K562 (cell line): ENCODE measurements around the gene WFDC1. TPM values are rescaled to one million over a fixed set of nuclear protein-coding genes. Genes with fewer than 3 reads are reported as not detected.

ENCODE experiments used
- ARHGAP35 ChIP-seq: fragments of 450-650 bp; IDR thresholded peaks from 2 replicates; pipeline ENCODE4 v1.6.1; 2018; ENCODE audit not compliant: partially characterized antibody
- BRD9 ChIP-seq: fragments of 450-650 bp; IDR thresholded peaks from 2 replicates; pipeline ENCODE4 v1.6.1; 2018; ENCODE audit warnings: low read depth; ENCODE audit not compliant: partially characterized antibody
- GTF2A2 ChIP-seq: IDR thresholded peaks from 2 replicates; pipeline ENCODE4 v1.6.1; 2016; ENCODE audit warnings: mild to moderate bottlenecking, missing genetic modification characterization, missing compliant biosample characterization
- HCFC1 ChIP-seq: IDR thresholded peaks from 2 replicates; pipeline ENCODE4 v1.6.1; 2012; ENCODE audit warnings: low read depth, low read length, improper control_type of control experiment
- HOMEZ ChIP-seq: fragments of 250-450 bp; sonication (Bioruptor Pico); IDR thresholded peaks from 2 replicates; pipeline ENCODE4 v1.4.0; 2020; ENCODE audit warnings: mild to moderate bottlenecking, moderate library complexity
- NFYB ChIP-seq: IDR thresholded peaks from 2 replicates; pipeline ENCODE4 v1.6.1; 2011; ENCODE audit warnings: mild to moderate bottlenecking, moderate library complexity; ENCODE audit not compliant: insufficient read length; ENCODE audit errors: extremely low read depth
- NR2C2 ChIP-seq, 2 experiments: fragments of 200-800 bp in 1 of 2; sonication (Bioruptor generic) in 1 of 2; sonication (generic) in 1 of 2; formaldehyde crosslinking in 1 of 2; IDR thresholded peaks; 2 replicates each; pipeline versions ENCODE4 v1.6.1 to v1.8.0; 2016 to 2022; ENCODE audit warnings: mild to moderate bottlenecking in 1 of 2, missing compliant biosample characterization in 1 of 2, missing genetic modification characterization in 1 of 2, missing genetic modification reagents in 1 of 2
- PML ChIP-seq: IDR thresholded peaks from 2 replicates; pipeline ENCODE4 v1.6.1; 2012; ENCODE audit warnings: low read length, inconsistent platforms
- POLR2H ChIP-seq: IDR thresholded peaks from 2 replicates; pipeline ENCODE4 v1.6.1; 2016; ENCODE audit warnings: missing genetic modification characterization, low read depth, mild to moderate bottlenecking, control low read depth, missing compliant biosample characterization, moderate library complexity
- RAD51 ChIP-seq: fragments of 450-650 bp; IDR thresholded peaks from 2 replicates; pipeline ENCODE4 v1.7.1; 2016; ENCODE audit warnings: low read depth, mild to moderate bottlenecking, borderline replicate concordance
- SIX5 ChIP-seq, 2 experiments: IDR thresholded peaks; 2 replicates each; pipeline ENCODE4 v1.6.1; 2011; ENCODE audit warnings: low read length in 2 of 2, borderline replicate concordance in 1 of 2, low read depth in 1 of 2, mild to moderate bottlenecking in 1 of 2, moderate library complexity in 1 of 2; ENCODE audit not compliant: insufficient read depth in 1 of 2
- SPI1 ChIP-seq: IDR thresholded peaks from 2 replicates; pipeline ENCODE4 v1.6.1; 2011; ENCODE audit warnings: low read depth, low read length, control low read depth, borderline replicate concordance
- U2AF1 ChIP-seq: fragments of 200-400 bp; formaldehyde crosslinking; optimal IDR thresholded peaks from 2 replicates; pipeline ENCODE3; 2017; ENCODE audit warnings: mild to moderate bottlenecking, low read depth, low read length, moderate library complexity
- ZNF699 ChIP-seq: fragments of 250-450 bp; sonication (Bioruptor Pico); IDR thresholded peaks from 2 replicates; pipeline ENCODE4 v1.8.0; 2021; ENCODE audit warnings: mild to moderate bottlenecking, moderate library complexity; ENCODE audit not compliant: insufficient replicate concordance
- polyA plus RNA-seq, 8 experiments: library from polyadenylated mRNA; depleted of rRNA in 4 of 8; stranded (reverse) in 5 of 8; unstranded in 3 of 8; fragments of >200 nt; fragmentation: Nextera tagmentation in 2 of 8; fragmentation: Illumina TruSeq in 1 of 8; extraction: Ambion mirVana in 2 of 8; extraction: Trizol in 1 of 8; gene quantifications; 2 replicates each; pipeline versions ENCODE4 v1.2.1 to v1.2.3, GENCODE V29; 2011 to 2014; ENCODE audit warnings: inconsistent platforms in 1 of 8, missing spikeins in 1 of 8
- total RNA-seq, 7 experiments: library from RNA; depleted of rRNA in 6 of 7; stranded (reverse); fragments of >200 nt in 6 of 7; fragmentation: Illumina TruSeq in 2 of 7; extraction: Trizol in 2 of 7; gene quantifications; 2 replicates each; pipeline versions ENCODE4 v1.2.1 to v1.2.3, GENCODE V29; 2011 to 2021; ENCODE audit warnings: low replicate concordance in 1 of 7
- TF ChIP-seq, protein P1 (sequence below): fragments of 450-650 bp; IDR thresholded peaks from 2 replicates; pipeline ENCODE4 v1.6.1; 2016; ENCODE audit warnings: low read depth, mild to moderate bottlenecking, moderate library complexity

Gene WFDC1
- total and polyA plus RNA-seq, 9 of the 15 experiments (the other 6 are each of a cell fraction or from before 2014, with no cell fraction given): not detected

DNA sequence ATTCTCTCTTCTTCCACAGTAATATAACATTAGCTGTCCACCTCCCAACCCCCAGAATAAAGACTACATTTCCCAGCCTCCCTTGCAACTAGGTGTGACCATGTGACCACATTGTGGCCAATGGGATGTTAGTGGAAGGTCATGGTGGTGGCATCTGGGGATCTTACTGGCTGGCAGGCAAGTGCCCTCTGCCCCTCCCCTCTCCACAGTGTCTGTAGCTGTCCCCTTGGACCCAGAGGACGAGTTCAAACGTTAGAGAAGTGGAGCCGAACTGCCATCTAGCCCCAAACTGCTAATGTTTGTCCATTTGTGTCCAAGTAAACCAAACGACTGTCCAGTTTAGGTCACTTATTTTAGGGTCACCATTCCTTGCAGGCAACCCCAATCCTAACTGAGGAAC lies 28.2 kb upstream of the WFDC1 start (continued):
- no peak for TF ChIP-seq POLR2H
- TF ChIP-seq SIX5 (IDR thresholded peaks at IDR 0.05; ENCODE audit: borderline replicate concordance in 1 of 2, insufficient read depth in 1 of 2, low read depth in 1 of 2, low read length in 2 of 2): peak; percentile 90 to 93
- TF ChIP-seq SPI1: no peak
- TF ChIP-seq RAD51: peak; percentile 97
- TF ChIP-seq ZNF699: no peak
- TF ChIP-seq HCFC1: peak; percentile 98
- TF ChIP-seq ARHGAP35: no peak
- TF ChIP-seq, protein P1, sequence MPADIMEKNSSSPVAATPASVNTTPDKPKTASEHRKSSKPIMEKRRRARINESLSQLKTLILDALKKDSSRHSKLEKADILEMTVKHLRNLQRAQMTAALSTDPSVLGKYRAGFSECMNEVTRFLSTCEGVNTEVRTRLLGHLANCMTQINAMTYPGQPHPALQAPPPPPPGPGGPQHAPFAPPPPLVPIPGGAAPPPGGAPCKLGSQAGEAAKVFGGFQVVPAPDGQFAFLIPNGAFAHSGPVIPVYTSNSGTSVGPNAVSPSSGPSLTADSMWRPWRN: no peak
- TF ChIP-seq GTF2A2: no peak
- no peak for TF ChIP-seq HOMEZ
- peak; percentile 100 for TF ChIP-seq NFYB
- TF ChIP-seq U2AF1: no peak
- peak; percentile 96 for TF ChIP-seq NR2C2 (CRISPR knock-in tag; IDR thresholded peaks at IDR 0.05)
- peak; percentile 98 for TF ChIP-seq NR2C2 (tag; IDR thresholded peaks at IDR 0.05)
- no peak for TF ChIP-seq BRD9
- no peak for TF ChIP-seq PML
